Smooth muscle cell of bladder (primary cell): Measurements from ENCODE around the gene ZNF436. TPM values are rescaled to one million over a fixed set of nuclear protein-coding genes. Genes with fewer than 3 reads are reported as not detected.

Experiments used
- total RNA-seq: library from RNA; depleted of rRNA; stranded (reverse); fragments of >200 nt; gene quantifications from 2 replicates; pipeline ENCODE4 v1.2.3, GENCODE V29; 2014

ZNF436 gene
- 17.2 and 24.1 TPM in 2 replicates for total RNA-seq

DNA sequence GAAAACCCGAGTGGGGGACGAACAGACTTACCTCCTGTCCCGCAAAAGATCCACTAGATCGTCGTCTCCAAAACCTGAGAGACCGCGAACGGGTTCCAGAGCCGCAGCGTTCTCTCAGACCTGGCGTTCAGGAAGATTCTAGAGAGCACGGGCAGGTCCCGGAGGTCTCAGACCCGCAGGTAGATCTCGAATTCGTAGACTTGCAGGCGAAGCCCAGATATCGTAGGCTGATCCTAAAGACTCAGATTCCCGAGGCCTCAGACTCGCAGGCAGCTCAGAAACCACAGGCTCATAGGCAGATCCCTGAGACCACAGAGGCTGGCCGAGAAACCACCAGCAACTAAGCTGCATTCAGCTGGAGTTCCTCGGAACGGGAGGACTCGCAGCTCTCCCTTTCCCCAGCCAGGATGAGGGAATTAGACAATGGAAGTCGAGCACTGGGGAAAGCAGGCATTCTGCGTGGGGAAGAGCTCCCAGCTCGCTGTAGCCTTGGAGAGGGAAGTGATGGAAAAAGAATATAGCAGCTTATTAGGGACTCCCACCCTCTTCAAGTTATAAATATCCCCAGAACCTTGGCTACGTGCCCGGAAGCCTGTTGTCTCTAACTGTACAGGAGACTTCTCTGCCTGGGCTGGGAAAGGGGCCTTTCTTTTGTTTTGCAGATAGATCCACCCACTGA lies at the start of gene ZNF436:
Gene ZNF436, minus strand, starts transcription at position 502 of the 679 bp plus-strand sequence. CDS start 1,831 bp downstream, outside the sequence.

DNA sequence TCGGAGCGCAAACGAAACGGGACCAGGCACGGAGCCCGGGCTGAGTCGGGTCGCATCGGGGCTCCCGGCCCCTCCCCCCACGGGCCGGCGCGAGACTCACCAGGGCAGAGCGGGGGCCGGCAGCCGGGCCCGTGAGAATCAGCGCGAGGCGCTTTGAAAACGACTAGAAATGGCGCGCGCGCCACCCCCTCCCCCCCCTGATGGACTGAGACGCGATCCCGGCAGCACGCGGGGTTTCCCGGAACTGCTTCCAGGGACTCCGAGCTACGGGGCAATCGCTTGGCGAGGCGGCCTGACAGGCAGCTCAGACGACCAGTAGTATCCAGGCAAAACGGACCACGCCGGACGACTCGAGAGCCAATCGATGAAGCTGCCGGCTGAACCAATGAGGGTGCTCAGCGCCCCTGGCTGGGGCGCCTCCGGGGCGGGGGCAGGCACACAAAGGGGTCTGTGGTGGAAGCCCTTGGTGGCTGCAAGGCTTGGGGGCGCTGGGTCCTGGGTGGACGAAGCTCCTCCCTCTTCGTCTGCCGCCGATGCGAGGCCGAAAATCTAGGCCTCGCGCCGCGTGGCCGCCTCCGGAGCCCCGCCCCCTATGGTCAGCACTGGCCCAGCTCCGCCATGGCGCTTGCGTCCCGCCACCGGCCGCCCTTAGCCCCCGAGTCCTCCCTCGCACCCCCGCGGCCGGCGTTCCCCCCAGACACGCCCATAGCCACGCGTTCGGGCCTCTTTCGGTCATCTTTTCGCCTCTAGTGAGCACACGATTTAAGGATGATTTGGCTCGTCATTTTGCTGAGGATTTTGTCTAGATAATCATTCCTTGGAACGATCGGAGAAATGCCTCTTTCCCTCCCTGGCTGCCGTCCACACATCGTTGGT lies 25.3 kb downstream of the ZNF436 start, which contains the start of gene HNRNPR:
Gene HNRNPR, minus strand, starts transcription at position 174 of the 876 bp plus-strand sequence. CDS start 3,276 bp downstream, outside the sequence.

Other genes starting within 250 kb of the ZNF436 start
- 15.1 and 18.9 TPM in 2 replicates for gene LUZP1, start 201.0 kb downstream of the ZNF436 start, total RNA-seq
- gene HTR1D, start 152.3 kb downstream of the ZNF436 start, total RNA-seq: not detected in 2 replicates
- gene HNRNPR, start 25.6 kb downstream of the ZNF436 start, total RNA-seq: 70.7 and 78.8 TPM in 2 replicates
- gene TCEA3, start 54.9 kb upstream of the ZNF436 start, total RNA-seq: 11.1 and 19.6 TPM in 2 replicates
- gene ASAP3, start 114.3 kb upstream of the ZNF436 start, total RNA-seq: 58.6 and 72.0 TPM in 2 replicates
- under 0.01 and 0.14 TPM in 2 replicates for gene E2F2, start 161.4 kb upstream of the ZNF436 start, total RNA-seq
- gene ID3, start 189.7 kb upstream of the ZNF436 start, total RNA-seq: 195 and 250 TPM in 2 replicates